D721Med (cell line): ENCODE measurements around the gene RUNX1.

ENCODE experiments used
- DNase-seq: peaks from one replicate; pipeline ENCODE4 v3.0.0; 2011; ENCODE audit warnings: low spot score; ENCODE audit not compliant: insufficient read length
- FAIRE-seq: peaks from 2 replicates; lab custom pipeline; 2011; peaks lifted over from hg19 to GRCh38; lab: Jason Lieb, UNC
- CTCF ChIP-seq: IDR thresholded peaks from 2 replicates; pipeline ENCODE4 v1.5.1; 2012; ENCODE audit warnings: mild to moderate bottlenecking, control low read depth; ENCODE audit not compliant: insufficient read depth; ENCODE audit errors: missing control alignments

RUNX1 gene

GRCh38 chr21:35088319-35088771 lies 39.2 kb upstream of the RUNX1 start:
- DNase-seq, result no peak
- TF ChIP-seq CTCF, result no peak
- no peak for FAIRE-seq

DNA sequence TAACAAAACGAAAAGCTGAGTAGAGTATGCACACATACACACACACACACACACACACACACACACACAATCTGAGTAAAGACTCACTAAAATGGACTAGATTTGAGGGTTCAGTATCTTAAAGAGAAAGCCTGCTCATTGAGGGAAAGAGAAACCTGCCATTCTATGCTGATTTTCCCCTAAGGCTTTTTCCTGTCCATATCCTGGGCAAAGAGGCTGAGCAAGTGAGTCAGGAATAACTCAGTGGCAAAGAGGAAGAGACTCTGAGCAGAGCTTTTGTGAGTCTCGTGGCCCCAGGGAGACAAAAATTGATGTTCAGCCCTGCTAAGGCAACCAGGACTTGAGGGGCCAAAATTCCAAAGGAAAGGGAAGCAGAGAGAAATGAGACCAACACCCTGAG lies 37.3 kb upstream of the RUNX1 start:
- no peak for DNase-seq
- FAIRE-seq, result no peak
- no peak for TF ChIP-seq CTCF

- FAIRE-seq (no peak), DNase-seq (no peak)
- TF ChIP-seq CTCF, result no peak
Measured at GRCh38 chr21:35084869-35085268, 35.8 kb upstream of the RUNX1 start.

DNA sequence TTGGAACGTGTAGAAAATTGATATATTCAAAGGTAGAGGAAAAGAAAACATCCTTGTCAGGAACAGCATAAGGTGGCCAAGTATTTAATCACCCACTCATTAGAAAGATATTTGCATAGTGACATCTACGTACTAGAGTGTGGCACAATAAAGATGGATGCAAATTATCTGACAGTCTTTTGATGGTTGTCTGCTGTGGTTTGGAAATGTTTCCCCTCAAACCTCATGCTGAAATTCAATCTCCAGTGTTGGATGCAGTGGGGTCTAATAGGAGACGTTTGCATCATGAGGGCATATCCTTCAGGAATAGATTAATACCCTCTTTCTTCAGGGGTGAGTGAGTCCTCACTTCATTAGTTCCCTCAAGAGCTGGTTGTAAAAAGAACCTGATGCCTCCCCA lies 34.1 kb upstream of the RUNX1 start:
- no peak for FAIRE-seq
- no peak for TF ChIP-seq CTCF
- no peak for DNase-seq

GRCh38 chr21:35081861-35082260 lies 32.8 kb upstream of the RUNX1 start:
- TF ChIP-seq CTCF, result no peak
- DNase-seq, result no peak
- no peak for FAIRE-seq

GRCh38 chr21:35079181-35079580 lies 30.1 kb upstream of the RUNX1 start:
- no peak for DNase-seq
- FAIRE-seq, result no peak
- no peak for TF ChIP-seq CTCF

DNA sequence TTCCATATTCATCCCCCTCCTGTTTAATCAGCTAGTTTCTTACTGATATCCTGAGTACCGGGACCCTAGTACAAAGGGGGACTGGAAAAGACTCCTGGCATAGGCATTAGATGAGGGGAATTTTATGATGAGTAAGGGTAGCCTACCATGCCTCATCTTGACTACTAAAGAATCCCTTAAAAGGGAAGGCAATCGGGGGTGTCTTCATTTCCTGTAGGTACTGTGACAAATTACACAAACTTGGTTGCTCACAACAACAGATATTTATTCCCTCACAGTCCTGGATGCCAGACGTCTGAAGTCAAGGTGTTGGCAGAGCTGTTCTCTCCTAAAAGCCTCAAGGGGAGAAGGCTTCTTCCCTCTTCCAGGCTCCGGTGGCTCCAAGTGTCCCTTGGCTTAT lies 28.9 kb upstream of the RUNX1 start:
- DNase-seq, result no peak
- no peak for FAIRE-seq
- no peak for TF ChIP-seq CTCF
